OCI-LY7 (cell line): ENCODE data around the gene ICE1. TPM values are rescaled to one million over a fixed set of nuclear protein-coding genes. Genes with fewer than 3 reads are reported as not detected.

Experiments
- BruUV-seq: library from RNA; stranded (reverse); fragments of 400-500 nt; replicated peaks from 2 replicates; lab custom pipeline; 2021; lab: Mats Ljungman, UMichigan
- CTCF ChIA-PET: fragments of 300-600 bp; sonication (Branson Sonifier 250); formaldehyde crosslinking; loops from one replicate; lab custom pipeline; 2022; ENCODE audit warnings: antibody characterized with exemption; ENCODE audit not compliant: unreplicated experiment; lab: Charles Lee
- POLR2A ChIA-PET: fragments of 300-600 bp; sonication (Branson Sonifier 250); formaldehyde crosslinking; loops from one replicate; lab custom pipeline; 2022; ENCODE audit warnings: antibody characterized with exemption; lab: Charles Lee
- DNase-seq: peaks from one replicate; pipeline ENCODE4 v3.0.0-alpha.2; 2015; ENCODE audit warnings: low spot score
- H2AFZ ChIP-seq: fragments of 200-600 bp; sonication (generic), shearing (Covaris generic); 2 replicates; pipeline ENCODE4 v1.6.1; 2014; ENCODE audit warnings: mild to moderate bottlenecking, antibody characterized with exemption, low read length, moderate library complexity
- H3K27ac ChIP-seq: fragments of 200-600 bp; sonication (generic); 2 replicates; pipeline ENCODE4 v1.5.1; 2014; ENCODE audit warnings: mixed run types, low read depth, mild to moderate bottlenecking, moderate library complexity, low read length, inconsistent platforms; ENCODE audit not compliant: poor library complexity, severe bottlenecking
- H3K36me3 ChIP-seq: fragments of 200-600 bp; sonication (generic); 2 replicates; pipeline ENCODE4 v1.6.1; 2014; ENCODE audit warnings: mild to moderate bottlenecking, antibody characterized with exemption, low read length, moderate library complexity, mixed read lengths; ENCODE audit not compliant: insufficient read depth
- H3K4me1 ChIP-seq: fragments of 200-600 bp; sonication (generic); 2 replicates; pipeline ENCODE4 v1.5.1; 2014; ENCODE audit warnings: mild to moderate bottlenecking, low read length; ENCODE audit not compliant: insufficient read depth, poor library complexity, severe bottlenecking
- H3K4me2 ChIP-seq: fragments of 200-600 bp; sonication (generic); 2 replicates; pipeline ENCODE4 v1.6.1; 2014; ENCODE audit warnings: mild to moderate bottlenecking, low read length
- H3K4me3 ChIP-seq: fragments of 200-600 bp; sonication (generic); 2 replicates; pipeline ENCODE4 v1.5.1; 2014; ENCODE audit warnings: mild to moderate bottlenecking, low read depth, low read length; ENCODE audit not compliant: poor library complexity, severe bottlenecking
- H3K79me2 ChIP-seq: fragments of 200-600 bp; sonication (generic); 2 replicates; pipeline ENCODE4 v1.6.1; 2016; ENCODE audit warnings: low read depth, mild to moderate bottlenecking, low read length, moderate library complexity, mixed read lengths; ENCODE audit not compliant: insufficient read depth
- H3K9me2 ChIP-seq: fragments of 200-600 bp; sonication (generic); 2 replicates; pipeline ENCODE4 v1.6.1; 2016; ENCODE audit warnings: mild to moderate bottlenecking, low read length, mixed read lengths; ENCODE audit not compliant: insufficient read depth
- H3K9me3 ChIP-seq: fragments of 200-600 bp; sonication (generic); 2 replicates; pipeline ENCODE4 v1.6.1; 2014; ENCODE audit warnings: mild to moderate bottlenecking, mixed run types, low read length, mixed read lengths
- H4K20me1 ChIP-seq: fragments of 200-600 bp; sonication (generic); 2 replicates; pipeline ENCODE4 v1.6.1; 2014; ENCODE audit warnings: mild to moderate bottlenecking, antibody characterized with exemption, low read length, moderate library complexity, mixed read lengths; ENCODE audit not compliant: insufficient read depth
- CTCF ChIP-seq: fragments of 200-600 bp; sonication (generic); conservative IDR thresholded peaks from 2 replicates; pipeline ENCODE4 v1.5.1; 2014; ENCODE audit warnings: mild to moderate bottlenecking, antibody characterized with exemption, low read length, moderate library complexity, mixed read lengths
- EZH2phosphoT487 ChIP-seq: fragments of 200-600 bp; sonication (generic); IDR thresholded peaks from 2 replicates; pipeline ENCODE4 v1.6.1; 2018; ENCODE audit warnings: low read depth, borderline replicate concordance, mild to moderate bottlenecking, mixed run types, antibody characterized with exemption, low read length, moderate library complexity, mixed read lengths
- intact Hi-C: fragments of 100-400 bp; cut with micrococcal nuclease; formaldehyde crosslinking; loops from one replicate; pipeline ENCODE4 v1.10.0; 2022; ENCODE audit not compliant: unreplicated experiment
- total RNA-seq, 2 experiments: library from RNA; depleted of rRNA in 1 of 2; stranded (reverse); fragments of >200 nt in 1 of 2; shearing (Covaris generic) in 1 of 2; gene quantifications; 2 replicates each; pipeline ENCODE4 v1.2.3, GENCODE V29; 2014 to 2022

The ICE1 gene
- total RNA-seq, 2 experiments from 2014 or later: 25.2 to 28.0 TPM

GRCh38 chr5:5505815-5506214, 83.3 kb downstream of the ICE1 start:
- CTCF ChIA-PET: no interaction called here
- Histone ChIP-seq H4K20me1 (no peaks in the 10 kb centered on the region), H3K4me3 (no peak overlapping the region), H3K9me3 (no peaks in the 10 kb centered on the region), H3K4me2 (no peak overlapping the region), H3K4me1 (no peaks in the 10 kb centered on the region), H3K36me3 (no peaks in the 10 kb centered on the region), H3K79me2 (no peaks in the 10 kb centered on the region), H2AFZ (no peak overlapping the region), H3K27ac (no peak overlapping the region), H3K9me2 (no peaks in the 10 kb centered on the region)
- TF ChIP-seq CTCF (no peak), EZH2phosphoT487 (no peak)
- intact Hi-C loops: no loop called here
- POLR2A ChIA-PET: no interaction called here
- no peak for DNase-seq
- no TSS peak for BruUV-seq

DNA sequence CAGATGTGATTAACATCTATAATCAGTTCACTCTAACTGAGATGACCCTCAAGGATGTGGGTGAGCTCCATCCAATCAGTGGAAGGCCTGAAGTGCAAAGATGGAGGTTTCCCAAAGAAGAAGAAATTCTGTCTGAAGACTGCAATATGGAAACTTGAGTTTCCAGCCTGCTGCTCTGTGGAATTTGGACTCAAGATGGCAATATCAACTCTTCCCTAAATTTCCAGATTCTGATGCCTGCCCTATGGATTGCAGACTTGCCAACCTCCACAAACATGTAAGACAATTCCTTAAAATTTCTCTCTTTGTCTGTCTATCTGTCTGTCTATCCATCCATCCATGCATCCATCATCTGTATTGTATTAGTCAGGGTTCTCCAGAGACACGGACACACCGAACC, 85.9 kb downstream of the ICE1 start:
- CTCF ChIA-PET: no interaction called here

More for the DNA sequence above, 85.9 kb downstream of the ICE1 start:
- H3K79me2 ChIP-seq: no peaks in the 10 kb centered on the region
- H3K27ac ChIP-seq: no peak overlapping the region
- intact Hi-C loops: no loop called here
- no peak for DNase-seq
- H3K9me2 ChIP-seq: no peaks in the 10 kb centered on the region
- no peaks in the 10 kb centered on the region for H3K9me3 ChIP-seq
- POLR2A ChIA-PET: no interaction called here
- TF ChIP-seq CTCF (no peak), EZH2phosphoT487 (no peak)
- H3K4me1 ChIP-seq: no peaks in the 10 kb centered on the region
- H3K4me3 ChIP-seq: no peak overlapping the region
- no peak overlapping the region for H2AFZ ChIP-seq
- no peaks in the 10 kb centered on the region for H3K36me3 ChIP-seq
- BruUV-seq: no TSS peak
- H4K20me1 ChIP-seq: no peaks in the 10 kb centered on the region
- H3K4me2 ChIP-seq: no peak overlapping the region
